Neural progenitor cell (in vitro differentiated cells): ENCODE results near the gene APOOL. TPM values are rescaled to one million over a fixed set of nuclear protein-coding genes. Genes with fewer than 3 reads are reported as not detected.

ENCODE experiments used
- DNase-seq: peaks from one replicate; pipeline ENCODE4 v3.0.0-alpha.2; 2016; ENCODE audit warnings: low spot score
- H2AFZ ChIP-seq: fragments of 200-600 bp; sonication (generic); replicated peaks from 2 replicates; pipeline ENCODE4 v1.6.1; 2016; ENCODE audit warnings: antibody characterized with exemption
- H3F3A ChIP-seq: fragments of 200-600 bp; sonication (generic); 2 replicates; pipeline ENCODE4 v1.6.1; 2016; ENCODE audit warnings: antibody characterized with exemption, low read depth
- H3K27ac ChIP-seq: fragments of 200-600 bp; sonication (generic); 2 replicates; pipeline ENCODE4 v1.5.1; 2016; ENCODE audit warnings: mild to moderate bottlenecking
- H3K27me3 ChIP-seq: fragments of 200-600 bp; sonication (generic); 2 replicates; pipeline ENCODE4 v1.6.1; 2016; ENCODE audit warnings: mild to moderate bottlenecking, moderate library complexity
- H3K36me3 ChIP-seq: fragments of 200-600 bp; sonication (generic); 2 replicates; pipeline ENCODE4 v1.5.1; 2016
- H3K4me1 ChIP-seq: fragments of 200-600 bp; sonication (generic); 2 replicates; pipeline ENCODE4 v1.6.1; 2016; ENCODE audit warnings: mixed run types
- H3K4me2 ChIP-seq: fragments of 200-600 bp; sonication (generic); 2 replicates; pipeline ENCODE4 v1.6.1; 2016
- H3K4me3 ChIP-seq: fragments of 200-600 bp; sonication (generic); 2 replicates; pipeline ENCODE4 v1.5.1; 2016
- H3K79me2 ChIP-seq: fragments of 200-600 bp; sonication (generic); 2 replicates; pipeline ENCODE4 v1.6.1; 2016; ENCODE audit warnings: low read depth
- H3K9ac ChIP-seq: fragments of 200-600 bp; sonication (generic); 2 replicates; pipeline ENCODE4 v1.6.1; 2016
- H3K9me3 ChIP-seq: fragments of 200-600 bp; sonication (generic); 2 replicates; pipeline ENCODE4 v1.5.1; 2016; ENCODE audit warnings: low read depth
- H4K20me1 ChIP-seq: fragments of 200-600 bp; sonication (generic); 2 replicates; pipeline ENCODE4 v1.6.1; 2016; ENCODE audit warnings: low read depth
- H3K27ac Mint-ChIP-seq: 3 replicates; pipeline ENCODE4 v1.8.0; 2021; ENCODE audit warnings: mixed read lengths
- H3K27me3 Mint-ChIP-seq: 2 replicates; pipeline ENCODE4 v1.8.0; 2022; ENCODE audit warnings: low read depth, mild to moderate bottlenecking, inconsistent platforms, moderate library complexity, mixed read lengths; ENCODE audit not compliant: insufficient read depth
- H3K36me3 Mint-ChIP-seq: 3 replicates; pipeline ENCODE4 v1.8.0; 2021; ENCODE audit warnings: mixed read lengths
- H3K4me1 Mint-ChIP-seq: 3 replicates; pipeline ENCODE4 v1.8.0; 2021; ENCODE audit warnings: mixed read lengths
- H3K4me3 Mint-ChIP-seq: 3 replicates; pipeline ENCODE4 v1.8.0; 2021; ENCODE audit warnings: mild to moderate bottlenecking, moderate library complexity, mixed read lengths
- H3K9me3 Mint-ChIP-seq: 3 replicates; pipeline ENCODE4 v1.8.0; 2020; ENCODE audit warnings: mixed read lengths
- EZH2 ChIP-seq: fragments of 200-600 bp; sonication (generic); IDR thresholded peaks from 2 replicates; pipeline ENCODE4 v1.6.1; 2017; ENCODE audit warnings: antibody characterized with exemption, mild to moderate bottlenecking, moderate library complexity
- EZH2phosphoT487 ChIP-seq: fragments of 200-600 bp; sonication (generic); IDR thresholded peaks from 2 replicates; pipeline ENCODE4 v1.6.1; 2017; ENCODE audit warnings: antibody characterized with exemption
- total RNA-seq: library from RNA; depleted of rRNA; stranded (reverse); fragments of >200 nt; gene quantifications from 2 replicates; pipeline ENCODE4 v1.2.3, GENCODE V29; 2015; ENCODE audit warnings: low replicate concordance
- TF ChIP-seq, protein P1 (sequence below): fragments of 200-600 bp; sonication (generic); IDR thresholded peaks from 2 replicates; pipeline ENCODE4 v1.5.1; 2017; ENCODE audit warnings: antibody characterized with exemption, mild to moderate bottlenecking

Gene APOOL
- total RNA-seq, 1 donor from 2014 or later: 9.0 TPM

DNA sequence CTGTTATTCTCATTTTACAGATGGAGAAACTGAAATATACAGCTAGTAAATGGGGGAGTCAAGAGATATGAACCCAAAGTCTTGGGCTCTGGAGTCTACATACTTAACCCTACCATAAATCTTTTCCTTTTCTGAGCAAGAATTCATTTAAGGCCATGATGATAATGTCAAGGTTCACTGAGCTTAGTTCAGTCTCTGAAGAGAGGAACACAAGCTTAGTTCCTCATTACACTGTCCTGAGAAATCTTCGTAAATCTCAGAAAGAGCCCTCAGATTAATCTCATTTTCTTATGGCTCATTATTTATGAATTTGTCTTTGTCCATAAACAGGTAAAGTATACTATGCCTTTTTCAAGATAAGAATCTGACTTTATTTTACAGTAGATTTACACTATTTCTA, 135.7 kb downstream of the APOOL start:
- Mint-ChIP-seq H3K27me3 (no peaks in the 10 kb centered on the region), H3K4me3 (no peak overlapping the region), H3K9me3 (no peaks in the 10 kb centered on the region), H3K36me3 (no peaks in the 10 kb centered on the region), H3K4me1 (no peaks in the 10 kb centered on the region), H3K27ac (no peak overlapping the region)
- no peaks in the 10 kb centered on the region for H4K20me1 ChIP-seq
- H3K9me3 ChIP-seq: no peaks in the 10 kb centered on the region
- H2AFZ ChIP-seq: no peak overlapping the region
- H3K27ac ChIP-seq: no peak overlapping the region
- no peak for DNase-seq
- no peak overlapping the region for H3K9ac ChIP-seq
- H3K36me3 ChIP-seq: no peaks in the 10 kb centered on the region
- no peaks in the 10 kb centered on the region for H3K27me3 ChIP-seq
- no peak for TF ChIP-seq EZH2phosphoT487
- TF ChIP-seq, protein P1, sequence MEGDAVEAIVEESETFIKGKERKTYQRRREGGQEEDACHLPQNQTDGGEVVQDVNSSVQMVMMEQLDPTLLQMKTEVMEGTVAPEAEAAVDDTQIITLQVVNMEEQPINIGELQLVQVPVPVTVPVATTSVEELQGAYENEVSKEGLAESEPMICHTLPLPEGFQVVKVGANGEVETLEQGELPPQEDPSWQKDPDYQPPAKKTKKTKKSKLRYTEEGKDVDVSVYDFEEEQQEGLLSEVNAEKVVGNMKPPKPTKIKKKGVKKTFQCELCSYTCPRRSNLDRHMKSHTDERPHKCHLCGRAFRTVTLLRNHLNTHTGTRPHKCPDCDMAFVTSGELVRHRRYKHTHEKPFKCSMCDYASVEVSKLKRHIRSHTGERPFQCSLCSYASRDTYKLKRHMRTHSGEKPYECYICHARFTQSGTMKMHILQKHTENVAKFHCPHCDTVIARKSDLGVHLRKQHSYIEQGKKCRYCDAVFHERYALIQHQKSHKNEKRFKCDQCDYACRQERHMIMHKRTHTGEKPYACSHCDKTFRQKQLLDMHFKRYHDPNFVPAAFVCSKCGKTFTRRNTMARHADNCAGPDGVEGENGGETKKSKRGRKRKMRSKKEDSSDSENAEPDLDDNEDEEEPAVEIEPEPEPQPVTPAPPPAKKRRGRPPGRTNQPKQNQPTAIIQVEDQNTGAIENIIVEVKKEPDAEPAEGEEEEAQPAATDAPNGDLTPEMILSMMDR: no peak
- TF ChIP-seq EZH2: no peak
- H3K79me2 ChIP-seq: no peaks in the 10 kb centered on the region
- no peak overlapping the region for H3K4me3 ChIP-seq
- no peaks in the 10 kb centered on the region for H3K4me1 ChIP-seq
- no peaks in the 10 kb centered on the region for H3F3A ChIP-seq
- H3K4me2 ChIP-seq: no peak overlapping the region

DNA sequence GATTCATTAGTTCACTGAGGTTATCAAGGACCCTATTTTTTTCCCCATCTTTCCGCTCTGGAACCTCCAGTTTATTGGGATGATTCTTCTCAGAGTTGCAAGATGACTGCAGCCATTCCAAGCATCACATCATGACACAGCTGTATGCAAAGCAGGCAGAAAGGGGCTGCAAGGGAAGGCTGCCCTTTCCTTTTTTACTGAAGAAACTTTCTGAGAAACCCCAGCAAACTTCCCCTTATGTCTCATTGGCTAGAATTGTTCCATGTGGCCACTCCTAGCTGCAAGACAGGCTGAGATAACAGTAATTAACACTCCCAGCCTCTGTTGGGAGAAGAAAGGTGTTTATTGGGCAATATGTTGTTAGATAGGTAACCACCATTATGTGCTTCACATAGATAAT, 137.3 kb downstream of the APOOL start:
- Histone ChIP-seq H3K9ac (no peak overlapping the region), H3K27ac (no peak overlapping the region), H3K36me3 (no peaks in the 10 kb centered on the region), H4K20me1 (no peaks in the 10 kb centered on the region), H3K9me3 (no peaks in the 10 kb centered on the region), H3K27me3 (no peaks in the 10 kb centered on the region), H2AFZ (no peak overlapping the region), H3F3A (no peaks in the 10 kb centered on the region), H3K4me3 (no peak overlapping the region), H3K79me2 (no peaks in the 10 kb centered on the region), H3K4me1 (no peaks in the 10 kb centered on the region), H3K4me2 (no peak overlapping the region)
- H3K4me3 Mint-ChIP-seq: no peak overlapping the region
- no peak for DNase-seq
- TF ChIP-seq EZH2 (no peak), EZH2phosphoT487 (no peak)
- TF ChIP-seq, protein P1: no peak
- no peaks in the 10 kb centered on the region for H3K36me3 Mint-ChIP-seq
- H3K4me1 Mint-ChIP-seq: no peaks in the 10 kb centered on the region
- H3K9me3 Mint-ChIP-seq: no peaks in the 10 kb centered on the region
- no peaks in the 10 kb centered on the region for H3K27me3 Mint-ChIP-seq
- no peak overlapping the region for H3K27ac Mint-ChIP-seq

Other genes with a start within 250 kb of the APOOL start
- gene SATL1, start 239.9 kb downstream of the APOOL start, total RNA-seq: 0.09 TPM in 1 of 2 replicates, not detected in the other
- gene ZNF711, start 240.1 kb downstream of the APOOL start, total RNA-seq: 34.7 and 55.4 TPM in 2 replicates